NCI-H1694 (cell line): ENCODE data around the gene ITGAL.
"Not testable (repeated sequence)": the region's sequence is repeated elsewhere in the genome, so short reads cannot be mapped to it uniquely, and the experiment has no call there.

Experiments
- DNase-seq: peaks from one replicate; lab custom pipeline; 2025; lab: John Stamatoyannopoulos, UW

ITGAL gene

GRCh38 chr16:30526137-30526822 is 53.7 kb downstream of the ITGAL start, which contains the start of gene ZNF768:
Gene ZNF768, minus strand, starts transcription at chr16:30526566. Its CDS starts 153 bp downstream, at chr16:30526413.
- DNase-seq, result peak; percentile 1

- peak; percentile 86 for DNase-seq
These were observed 54.5 kb downstream of the ITGAL start for GRCh38 chr16:30526823-30527634.

- no peak for DNase-seq
These were observed 55.2 kb downstream of the ITGAL start for GRCh38 chr16:30527635-30528178.

- no peak for DNase-seq
These were observed 56.4 kb downstream of the ITGAL start for GRCh38 chr16:30528799-30529457.

- DNase-seq, result no peak
These were observed 57.9 kb downstream of the ITGAL start for GRCh38 chr16:30530163-30531037.

GRCh38 chr16:30532285-30533145 is 60.0 kb downstream of the ITGAL start:
- no peak for DNase-seq

- no peak for DNase-seq
These were observed 60.6 kb downstream of the ITGAL start for GRCh38 chr16:30533146-30533522.

- no peak for DNase-seq
These were observed 61.3 kb downstream of the ITGAL start for GRCh38 chr16:30533748-30534367.

- peak; percentile 58 for DNase-seq
These were observed 62.0 kb downstream of the ITGAL start, which contains the start of gene ZNF747 for GRCh38 chr16:30534368-30535105. Gene ZNF747, minus strand, starts transcription at chr16:30534858. Its CDS starts 179 bp downstream, at chr16:30534679.

GRCh38 chr16:30535106-30535776 is 62.7 kb downstream of the ITGAL start:
- peak; percentile 38 for DNase-seq

- peak; percentile 25 for DNase-seq
These were observed 63.2 kb downstream of the ITGAL start for GRCh38 chr16:30535777-30536190.

GRCh38 chr16:30536391-30537024 is 64.0 kb downstream of the ITGAL start:
- DNase-seq, result not testable (repeated sequence)

GRCh38 chr16:30539000-30539964 is 66.7 kb downstream of the ITGAL start:
- DNase-seq, result no peak

- not testable (repeated sequence) for DNase-seq
These were observed 67.5 kb downstream of the ITGAL start for GRCh38 chr16:30539986-30540526.

GRCh38 chr16:30540916-30541464 is 68.4 kb downstream of the ITGAL start:
- not testable (repeated sequence) for DNase-seq
